K562 (cell line): Measurements from ENCODE around the gene NADSYN1. TPM values are rescaled to one million over a fixed set of nuclear protein-coding genes. Genes with fewer than 3 reads are reported as not detected.

ENCODE experiments used
- ATAC-seq: fragments of 200-7000 bp; cut with Tn5 transposase; 3 replicates; pipeline ENCODE4 v1.9.1; 2020; ENCODE audit warnings: moderate library complexity
- BruUV-seq: library from RNA; stranded (reverse); fragments of 400-500 nt; replicated peaks from 2 replicates; lab custom pipeline; 2021; lab: Mats Ljungman, UMichigan
- CTCF ChIA-PET: fragments of 300-600 bp; formaldehyde crosslinking; extraction: SDS; loops from one replicate; lab custom pipeline; 2021; ENCODE audit warnings: low intra/inter-chr PET ratio; lab: Yijun Ruan, JAX
- POLR2A ChIA-PET: fragments of 300-600, 350-650 bp; sonication (Branson Sonifier 250); formaldehyde crosslinking; extraction: SDS; loops from one replicate; lab custom pipeline; 2021; ENCODE audit warnings: antibody characterized with exemption, inconsistent platforms; lab: Yijun Ruan, JAX
- DNase-seq, 4 experiments: peaks; one replicate each; pipeline versions ENCODE4 v3.0.0 to v3.0.0-alpha.2; 2011 to 2018; ENCODE audit warnings: low spot score in 3 of 4, mixed read lengths in 3 of 4; ENCODE audit errors: extremely low read depth in 1 of 4
- FAIRE-seq: peaks from 2 replicates; lab custom pipeline; 2011; peaks lifted over from hg19 to GRCh38; lab: Jason Lieb, UNC
- H2AFZ ChIP-seq: 2 replicates; pipeline ENCODE4 v1.6.0; 2011; ENCODE audit warnings: low read depth, low read length, control low read depth, inconsistent platforms
- H3K27ac ChIP-seq: fragments of 200-600 bp; 3 replicates; pipeline ENCODE4 v1.8.0; 2011; ENCODE audit warnings: low read depth, mild to moderate bottlenecking, control low read depth, inconsistent platforms, low read length, moderate library complexity, mixed read lengths; ENCODE audit errors: extremely low read depth
- H3K27me3 ChIP-seq, 2 experiments: fragments of 300-600 bp in 1 of 2; 2 replicates in 1 of 2; 3 replicates in 1 of 2; pipeline versions ENCODE4 v1.6.0 to v1.8.0; 2011; ENCODE audit warnings: inconsistent platforms in 2 of 2, low read length in 2 of 2, mild to moderate bottlenecking in 1 of 2, mixed read lengths in 1 of 2, moderate library complexity in 1 of 2; ENCODE audit not compliant: control insufficient read depth in 2 of 2, insufficient read depth in 2 of 2
- H3K36me3 ChIP-seq: fragments of 300-600 bp; 3 replicates; pipeline ENCODE4 v1.8.0; 2011; ENCODE audit warnings: mild to moderate bottlenecking, low read length, inconsistent platforms; ENCODE audit not compliant: control insufficient read depth, insufficient read depth
- H3K4me1 ChIP-seq, 2 experiments: fragments of 200-600 bp in 1 of 2; replicated peaks in 1 of 2; 2 replicates in 1 of 2; 3 replicates in 1 of 2; pipeline versions ENCODE4 v1.5.1 to v1.8.0; 2011; ENCODE audit warnings: inconsistent platforms in 2 of 2, low read length in 2 of 2, mild to moderate bottlenecking in 1 of 2, mixed read lengths in 1 of 2, moderate library complexity in 1 of 2; ENCODE audit not compliant: control insufficient read depth in 2 of 2, insufficient read depth in 2 of 2
- H3K4me2 ChIP-seq: 2 replicates; pipeline ENCODE4 v1.6.1; 2011; ENCODE audit warnings: low read length, control low read depth, inconsistent platforms, mixed read lengths; ENCODE audit not compliant: insufficient read depth
- H3K4me3 ChIP-seq: fragments of 200-600 bp; sonication (generic), shearing (Covaris generic); 2 replicates; pipeline ENCODE4 v1.5.1; 2016; ENCODE audit warnings: control low read depth, inconsistent platforms
- H3K79me2 ChIP-seq: fragments of 200-600 bp; 3 replicates; pipeline ENCODE4 v1.8.0; 2011; ENCODE audit warnings: low read length, inconsistent platforms; ENCODE audit not compliant: control insufficient read depth, insufficient read depth
- H3K9ac ChIP-seq, 2 experiments: 2 replicates each; pipeline versions ENCODE4 v1.6.0 to v1.6.1; 2011; ENCODE audit warnings: low read depth in 2 of 2, low read length in 2 of 2, control low read depth in 1 of 2, inconsistent platforms in 1 of 2, mild to moderate bottlenecking in 1 of 2, mixed read lengths in 1 of 2; ENCODE audit not compliant: insufficient read depth in 1 of 2
- H3K9me1 ChIP-seq: one replicate; pipeline ENCODE4 v1.6.0; 2011; ENCODE audit warnings: inconsistent platforms, mild to moderate bottlenecking, low read length, moderate library complexity; ENCODE audit not compliant: control insufficient read depth, insufficient read depth
- H3K9me3 ChIP-seq: replicated peaks from 2 replicates; pipeline ENCODE4 v1.5.1; 2011; ENCODE audit warnings: low read depth, low read length, inconsistent platforms; ENCODE audit not compliant: control insufficient read depth, insufficient read depth
- H4K20me1 ChIP-seq: replicated peaks from 2 replicates; pipeline ENCODE4 v1.6.1; 2011; ENCODE audit warnings: low read length, inconsistent platforms, mixed read lengths; ENCODE audit not compliant: control insufficient read depth, insufficient read depth
- ETV6 ChIP-seq, 3 experiments: fragments of 150-350 bp in 1 of 3; sonication (generic) in 1 of 3; formaldehyde crosslinking in 1 of 3; IDR thresholded peaks; 2 replicates each; pipeline versions ENCODE4 v1.6.1 to v1.8.0; 2014 to 2022; ENCODE audit warnings: borderline replicate concordance in 2 of 3, low read depth in 2 of 3, antibody characterized with exemption in 1 of 3, low read length in 1 of 3, mild to moderate bottlenecking in 1 of 3, missing genetic modification reagents in 1 of 3
- GABPB1 ChIP-seq: sonication (generic); formaldehyde crosslinking; IDR thresholded peaks from 2 replicates; pipeline ENCODE4 v1.8.0; 2022; ENCODE audit warnings: mild to moderate bottlenecking, missing genetic modification reagents
- HLTF ChIP-seq: fragments of 450-650 bp; IDR thresholded peaks from 2 replicates; pipeline ENCODE4 v1.6.1; 2016
- HNRNPUL1 ChIP-seq: fragments of 200-400 bp; formaldehyde crosslinking; IDR thresholded peaks from 2 replicates; pipeline ENCODE4 v1.6.1; 2017; ENCODE audit warnings: low read length
- RBM25 ChIP-seq: fragments of 200-400 bp; formaldehyde crosslinking; IDR thresholded peaks from 2 replicates; pipeline ENCODE4 v1.6.1; 2018; ENCODE audit warnings: low read length, low read depth, moderate library complexity; ENCODE audit not compliant: severe bottlenecking
- RBM39 ChIP-seq: fragments of 200-400 bp; formaldehyde crosslinking; optimal IDR thresholded peaks from 2 replicates; pipeline ENCODE3; 2018; ENCODE audit warnings: low read depth, low read length
- WHSC1 ChIP-seq: IDR thresholded peaks from one replicate; pipeline ENCODE4 v1.6.1; 2012; ENCODE audit warnings: low read length, control low read depth, inconsistent platforms
- ZNF124 ChIP-seq: sonication (generic); formaldehyde crosslinking; IDR thresholded peaks from 2 replicates; pipeline ENCODE4 v1.8.1; 2022; ENCODE audit warnings: missing genetic modification reagents
- ZNF76 ChIP-seq: fragments of 250-450 bp; sonication (Bioruptor Pico); IDR thresholded peaks from 2 replicates; pipeline ENCODE4 v1.4.0; 2020; ENCODE audit warnings: mild to moderate bottlenecking, moderate library complexity, borderline replicate concordance
- WGBS: fragments of 100-300 bp; shearing (Covaris generic); methylation state at CpG from one replicate; pipeline ENCODE4 v1.1.6; 2016; ENCODE audit warnings: low coverage, mixed read lengths; ENCODE audit not compliant: insufficient coverage; ENCODE audit errors: missing lambda C conversion rate; 5-methylcytosine and 5-hydroxymethylcytosine counted together
- in situ Hi-C: fragments of 300-500 bp; cut with MboI; formaldehyde crosslinking; loops from 4 replicates; pipeline ENCODE4 v1.15.0; 2018; ENCODE audit warnings: inconsistent platforms, mixed read lengths
- intact Hi-C: fragments of 100-400 bp; cut with micrococcal nuclease; formaldehyde crosslinking; loops from 2 replicates; pipeline ENCODE4 v1.14.2; 2022
- polyA plus RNA-seq, 8 experiments: library from polyadenylated mRNA; depleted of rRNA in 4 of 8; stranded (reverse) in 5 of 8; unstranded in 3 of 8; fragments of >200 nt; fragmentation: Nextera tagmentation in 2 of 8; fragmentation: Illumina TruSeq in 1 of 8; extraction: Ambion mirVana in 2 of 8; extraction: Trizol in 1 of 8; gene quantifications; 2 replicates each; pipeline versions ENCODE4 v1.2.1 to v1.2.3, GENCODE V29; 2011 to 2014; ENCODE audit warnings: inconsistent platforms in 1 of 8, missing spikeins in 1 of 8
- total RNA-seq, 7 experiments: library from RNA; depleted of rRNA in 6 of 7; stranded (reverse); fragments of >200 nt in 6 of 7; fragmentation: Illumina TruSeq in 2 of 7; extraction: Trizol in 2 of 7; gene quantifications; 2 replicates each; pipeline versions ENCODE4 v1.2.1 to v1.2.3, GENCODE V29; 2011 to 2021; ENCODE audit warnings: low replicate concordance in 1 of 7
- TF ChIP-seq, protein P1 (sequence below): fragments of 200-600 bp; sonication (generic); IDR thresholded peaks from one replicate; pipeline ENCODE4 v1.6.1; 2012; ENCODE audit warnings: mild to moderate bottlenecking, low read depth, low read length, inconsistent platforms

NADSYN1 gene
- total and polyA plus RNA-seq, 9 of the 15 experiments (the other 6 are each of a cell fraction or from before 2014, with no cell fraction given) = 12.7 to 57.3 (median 42.1) TPM

DNA sequence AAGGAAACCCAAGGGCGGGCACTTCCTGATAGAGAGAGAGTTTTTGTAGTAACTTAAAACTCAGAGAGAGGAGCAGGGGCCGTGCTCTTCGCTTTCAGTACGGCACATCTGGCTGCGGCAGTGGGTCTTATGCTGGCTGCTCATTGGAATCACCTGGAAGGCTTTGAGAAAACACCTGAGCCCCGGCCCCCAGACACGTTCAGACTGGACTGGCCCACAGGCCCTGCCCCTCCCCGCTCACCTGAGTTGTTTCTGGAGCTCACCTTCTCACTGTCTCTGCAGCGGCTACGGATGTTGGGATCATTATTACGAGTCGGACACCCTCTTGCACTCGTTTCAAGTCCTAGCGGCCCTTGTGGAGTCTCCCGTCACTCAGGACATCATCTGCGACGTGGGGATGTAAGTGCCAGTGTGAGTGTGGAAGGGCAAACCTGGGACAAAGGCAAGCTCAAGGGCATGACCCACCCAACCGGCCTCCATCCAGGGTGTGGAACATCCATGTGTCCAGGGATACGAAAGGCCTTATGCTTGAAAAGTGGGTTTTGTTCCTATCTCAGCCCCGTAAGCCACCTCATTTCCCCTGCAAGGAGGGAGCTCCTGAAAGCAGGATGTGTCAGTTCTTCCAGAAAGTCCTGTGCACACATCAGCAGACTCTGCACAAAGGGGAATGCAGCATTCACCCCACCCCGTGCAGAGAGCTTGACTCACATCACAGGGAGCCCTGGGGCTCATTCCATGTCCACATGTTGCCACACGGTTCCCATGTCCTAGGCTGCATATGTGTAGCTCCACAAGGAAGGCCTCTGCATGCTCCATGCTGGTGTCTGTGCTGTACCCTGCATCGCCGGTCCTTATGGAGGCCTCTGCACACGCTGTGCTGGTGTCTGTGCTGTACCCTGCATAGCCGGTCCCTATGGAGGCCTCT lies 5.4 kb downstream of the NADSYN1 start:
- no peaks in the 10 kb centered on the region for H3K9me3 ChIP-seq
- in situ Hi-C loops = no loop called here
- intact Hi-C loops = no loop called here
- H3K4me3 ChIP-seq = no peak overlapping the region
- H4K20me1 ChIP-seq = no peaks in the 10 kb centered on the region
- H3K4me2 ChIP-seq = no peak overlapping the region
- H3K4me1 ChIP-seq = peaks cover 0 to 15% of the 10 kb centered on the region in 2 experiments; a peak in 3 of 5 replicates
- FAIRE-seq (no peak), ATAC-seq (no peak), DNase-seq (no peak)
- peaks cover 80% of the 10 kb centered on the region for H3K36me3 ChIP-seq
- peaks cover 14% of the 10 kb centered on the region for H3K79me2 ChIP-seq
- no TSS peak for BruUV-seq
- WGBS = 91% methylated on average over 23 of the region's 26 CpGs
- H3K27ac ChIP-seq = no peak overlapping the region
- H3K27me3 ChIP-seq = no peaks in the 10 kb centered on the region
- ChIA-PET POLR2A (interaction anchor here (1.2 kb wide), 1 partner anchor 15 kb away, joined by 3 read pairs; no protein-coding TSS in a partner anchor), CTCF (no interaction called here)
- no peak overlapping the region for H2AFZ ChIP-seq
- H3K9ac ChIP-seq = no peak overlapping the region
- H3K9me1 ChIP-seq = peaks cover 6% of the 10 kb centered on the region
- TF ChIP-seq WHSC1 (no peak), ZNF76 (CRISPR knock-in tag) (no peak), RBM39 (no peak), RBM25 (no peak), HNRNPUL1 (no peak), HLTF (no peak), ZNF124 (CRISPR knock-in tag) (no peak), ETV6 (IDR thresholded peaks at IDR 0.05; ENCODE audit: borderline replicate concordance in 1 of 2, low read depth in 2 of 2, low read length in 1 of 2) (no peak), ETV6 (CRISPR knock-in tag; IDR thresholded peaks at IDR 0.05; ENCODE audit: borderline replicate concordance) (no peak), GABPB1 (CRISPR knock-in tag) (no peak)
- TF ChIP-seq, protein P1, sequence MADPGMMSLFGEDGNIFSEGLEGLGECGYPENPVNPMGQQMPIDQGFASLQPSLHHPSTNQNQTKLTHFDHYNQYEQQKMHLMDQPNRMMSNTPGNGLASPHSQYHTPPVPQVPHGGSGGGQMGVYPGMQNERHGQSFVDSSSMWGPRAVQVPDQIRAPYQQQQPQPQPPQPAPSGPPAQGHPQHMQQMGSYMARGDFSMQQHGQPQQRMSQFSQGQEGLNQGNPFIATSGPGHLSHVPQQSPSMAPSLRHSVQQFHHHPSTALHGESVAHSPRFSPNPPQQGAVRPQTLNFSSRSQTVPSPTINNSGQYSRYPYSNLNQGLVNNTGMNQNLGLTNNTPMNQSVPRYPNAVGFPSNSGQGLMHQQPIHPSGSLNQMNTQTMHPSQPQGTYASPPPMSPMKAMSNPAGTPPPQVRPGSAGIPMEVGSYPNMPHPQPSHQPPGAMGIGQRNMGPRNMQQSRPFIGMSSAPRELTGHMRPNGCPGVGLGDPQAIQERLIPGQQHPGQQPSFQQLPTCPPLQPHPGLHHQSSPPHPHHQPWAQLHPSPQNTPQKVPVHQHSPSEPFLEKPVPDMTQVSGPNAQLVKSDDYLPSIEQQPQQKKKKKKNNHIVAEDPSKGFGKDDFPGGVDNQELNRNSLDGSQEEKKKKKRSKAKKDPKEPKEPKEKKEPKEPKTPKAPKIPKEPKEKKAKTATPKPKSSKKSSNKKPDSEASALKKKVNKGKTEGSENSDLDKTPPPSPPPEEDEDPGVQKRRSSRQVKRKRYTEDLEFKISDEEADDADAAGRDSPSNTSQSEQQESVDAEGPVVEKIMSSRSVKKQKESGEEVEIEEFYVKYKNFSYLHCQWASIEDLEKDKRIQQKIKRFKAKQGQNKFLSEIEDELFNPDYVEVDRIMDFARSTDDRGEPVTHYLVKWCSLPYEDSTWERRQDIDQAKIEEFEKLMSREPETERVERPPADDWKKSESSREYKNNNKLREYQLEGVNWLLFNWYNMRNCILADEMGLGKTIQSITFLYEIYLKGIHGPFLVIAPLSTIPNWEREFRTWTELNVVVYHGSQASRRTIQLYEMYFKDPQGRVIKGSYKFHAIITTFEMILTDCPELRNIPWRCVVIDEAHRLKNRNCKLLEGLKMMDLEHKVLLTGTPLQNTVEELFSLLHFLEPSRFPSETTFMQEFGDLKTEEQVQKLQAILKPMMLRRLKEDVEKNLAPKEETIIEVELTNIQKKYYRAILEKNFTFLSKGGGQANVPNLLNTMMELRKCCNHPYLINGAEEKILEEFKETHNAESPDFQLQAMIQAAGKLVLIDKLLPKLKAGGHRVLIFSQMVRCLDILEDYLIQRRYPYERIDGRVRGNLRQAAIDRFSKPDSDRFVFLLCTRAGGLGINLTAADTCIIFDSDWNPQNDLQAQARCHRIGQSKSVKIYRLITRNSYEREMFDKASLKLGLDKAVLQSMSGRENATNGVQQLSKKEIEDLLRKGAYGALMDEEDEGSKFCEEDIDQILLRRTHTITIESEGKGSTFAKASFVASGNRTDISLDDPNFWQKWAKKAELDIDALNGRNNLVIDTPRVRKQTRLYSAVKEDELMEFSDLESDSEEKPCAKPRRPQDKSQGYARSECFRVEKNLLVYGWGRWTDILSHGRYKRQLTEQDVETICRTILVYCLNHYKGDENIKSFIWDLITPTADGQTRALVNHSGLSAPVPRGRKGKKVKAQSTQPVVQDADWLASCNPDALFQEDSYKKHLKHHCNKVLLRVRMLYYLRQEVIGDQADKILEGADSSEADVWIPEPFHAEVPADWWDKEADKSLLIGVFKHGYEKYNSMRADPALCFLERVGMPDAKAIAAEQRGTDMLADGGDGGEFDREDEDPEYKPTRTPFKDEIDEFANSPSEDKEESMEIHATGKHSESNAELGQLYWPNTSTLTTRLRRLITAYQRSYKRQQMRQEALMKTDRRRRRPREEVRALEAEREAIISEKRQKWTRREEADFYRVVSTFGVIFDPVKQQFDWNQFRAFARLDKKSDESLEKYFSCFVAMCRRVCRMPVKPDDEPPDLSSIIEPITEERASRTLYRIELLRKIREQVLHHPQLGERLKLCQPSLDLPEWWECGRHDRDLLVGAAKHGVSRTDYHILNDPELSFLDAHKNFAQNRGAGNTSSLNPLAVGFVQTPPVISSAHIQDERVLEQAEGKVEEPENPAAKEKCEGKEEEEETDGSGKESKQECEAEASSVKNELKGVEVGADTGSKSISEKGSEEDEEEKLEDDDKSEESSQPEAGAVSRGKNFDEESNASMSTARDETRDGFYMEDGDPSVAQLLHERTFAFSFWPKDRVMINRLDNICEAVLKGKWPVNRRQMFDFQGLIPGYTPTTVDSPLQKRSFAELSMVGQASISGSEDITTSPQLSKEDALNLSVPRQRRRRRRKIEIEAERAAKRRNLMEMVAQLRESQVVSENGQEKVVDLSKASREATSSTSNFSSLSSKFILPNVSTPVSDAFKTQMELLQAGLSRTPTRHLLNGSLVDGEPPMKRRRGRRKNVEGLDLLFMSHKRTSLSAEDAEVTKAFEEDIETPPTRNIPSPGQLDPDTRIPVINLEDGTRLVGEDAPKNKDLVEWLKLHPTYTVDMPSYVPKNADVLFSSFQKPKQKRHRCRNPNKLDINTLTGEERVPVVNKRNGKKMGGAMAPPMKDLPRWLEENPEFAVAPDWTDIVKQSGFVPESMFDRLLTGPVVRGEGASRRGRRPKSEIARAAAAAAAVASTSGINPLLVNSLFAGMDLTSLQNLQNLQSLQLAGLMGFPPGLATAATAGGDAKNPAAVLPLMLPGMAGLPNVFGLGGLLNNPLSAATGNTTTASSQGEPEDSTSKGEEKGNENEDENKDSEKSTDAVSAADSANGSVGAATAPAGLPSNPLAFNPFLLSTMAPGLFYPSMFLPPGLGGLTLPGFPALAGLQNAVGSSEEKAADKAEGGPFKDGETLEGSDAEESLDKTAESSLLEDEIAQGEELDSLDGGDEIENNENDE = no peak
